Ovary (tissue), 3 donors: Measurements from ENCODE around the gene C19orf53.

Experiments
- CTCF ChIP-seq, 3 donors: fragments of 450-650 bp in 2 of 3; fragments of 200-600 bp in 1 of 3; IDR thresholded peaks; one replicate each; pipeline versions ENCODE4 v1.5.1 to v1.8.0; 2016 to 2022; ENCODE audit warnings: antibody characterized with exemption in 3 of 3, mild to moderate bottlenecking in 1 of 3
- EP300 ChIP-seq: sonication (generic); formaldehyde crosslinking; IDR thresholded peaks from one replicate; pipeline ENCODE4 v1.6.1; 2017; ENCODE audit warnings: antibody characterized with exemption
- POLR2A ChIP-seq: fragments of 450-650 bp; IDR thresholded peaks from one replicate; pipeline ENCODE4 v1.6.1; 2017; ENCODE audit warnings: antibody characterized with exemption, mild to moderate bottlenecking, moderate library complexity
- donor health status: DM: no; HTN: no; CAD: no.

DNA sequence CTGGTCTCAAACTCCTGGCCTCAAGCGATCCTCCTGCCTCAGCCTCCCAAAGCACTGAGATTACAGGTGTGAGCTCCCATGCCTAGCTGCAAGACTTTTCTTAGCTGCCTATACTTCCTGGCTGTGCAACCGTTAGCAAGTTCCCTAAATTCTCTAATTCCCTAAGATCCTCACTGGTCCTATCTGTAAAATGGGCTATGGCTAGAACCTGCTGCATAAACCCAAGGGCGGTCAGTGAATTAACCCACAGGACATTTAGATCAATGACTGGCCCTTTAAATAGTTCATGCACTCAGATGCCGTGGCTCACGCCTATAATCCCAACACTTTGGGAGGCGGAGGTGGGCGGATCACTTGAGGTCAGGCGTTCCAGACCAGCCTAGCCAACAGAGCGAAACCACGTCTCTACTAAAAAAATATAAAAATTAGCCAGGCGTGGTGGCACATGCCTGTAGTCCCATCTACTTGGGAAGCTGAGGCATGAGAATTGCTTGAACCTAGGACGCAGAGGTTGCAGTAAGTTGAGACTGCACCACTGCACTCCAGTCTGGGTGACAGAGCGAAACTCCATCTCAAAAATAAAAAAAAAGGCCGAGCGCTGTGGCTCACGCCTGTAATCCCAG lies 4.1 kb upstream of the C19orf53 start:
- TF ChIP-seq CTCF (IDR thresholded peaks at IDR 0.05) = no peak
- TF ChIP-seq POLR2A = no peak
- no peak for TF ChIP-seq EP300
